Progenitor cell of endocrine pancreas (in vitro differentiated cells): ENCODE measurements around the gene CCL3. TPM values are rescaled to one million over a fixed set of nuclear protein-coding genes. Genes with fewer than 3 reads are reported as not detected.
"Not testable (repeated sequence)": the region's sequence is repeated elsewhere in the genome, so short reads cannot be mapped to it uniquely, and the experiment has no call there.

ENCODE experiments used
- DNase-seq: peaks from one replicate; pipeline ENCODE4 v3.0.0; 2021; ENCODE audit warnings: low spot score; ENCODE audit not compliant: unreplicated experiment
- H3K27ac Mint-ChIP-seq: 2 replicates; pipeline ENCODE4 v1.8.0; 2021; ENCODE audit warnings: mild to moderate bottlenecking, moderate library complexity, mixed read lengths
- H3K27me3 Mint-ChIP-seq: 2 replicates; pipeline ENCODE4 v1.8.0; 2021; ENCODE audit warnings: mixed read lengths
- H3K36me3 Mint-ChIP-seq: 2 replicates; pipeline ENCODE4 v1.8.0; 2022; ENCODE audit warnings: mixed read lengths; ENCODE audit not compliant: insufficient read depth
- H3K4me1 Mint-ChIP-seq: 2 replicates; pipeline ENCODE4 v1.8.0; 2021; ENCODE audit warnings: low read depth, mixed read lengths
- H3K4me3 Mint-ChIP-seq: 2 replicates; pipeline ENCODE4 v1.8.0; 2021; ENCODE audit warnings: low read depth, mild to moderate bottlenecking, moderate library complexity, mixed read lengths
- H3K9me3 Mint-ChIP-seq: 2 replicates; pipeline ENCODE4 v1.8.0; 2021; ENCODE audit warnings: low read depth, mixed read lengths
- total RNA-seq: library from RNA; stranded (reverse); gene quantifications from 2 replicates; pipeline ENCODE4 v1.2.1, GENCODE V29; 2021
- TF ChIP-seq, protein P1 (sequence below): fragments of 200-600 bp; sonication (generic); IDR thresholded peaks from one replicate; pipeline ENCODE4 v1.5.0; 2021; ENCODE audit warnings: antibody characterized with exemption, mild to moderate bottlenecking; ENCODE audit not compliant: unreplicated experiment

The CCL3 gene
- total RNA-seq, 1 donor from 2014 or later, result not detected

DNA sequence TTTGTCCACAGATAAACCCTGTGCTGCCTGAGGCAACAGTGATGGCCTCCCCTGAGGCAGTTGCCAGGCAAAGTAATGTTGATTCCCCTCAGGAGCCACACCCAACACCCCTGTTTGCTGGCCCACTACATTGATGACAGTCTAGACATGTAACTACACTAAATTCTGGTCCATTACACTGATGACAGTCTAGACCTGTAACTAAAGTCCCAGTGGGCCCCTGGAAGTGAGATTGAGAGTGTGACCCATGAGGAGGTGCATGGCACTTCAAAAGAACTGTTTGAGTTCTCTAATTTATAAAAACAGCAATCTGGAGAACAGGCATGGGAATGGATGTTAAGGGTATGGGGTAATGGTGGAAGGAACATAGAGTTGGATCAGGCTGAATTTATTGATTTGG, 22.6 kb upstream of the CCL3 start:
- TF ChIP-seq, protein P1, sequence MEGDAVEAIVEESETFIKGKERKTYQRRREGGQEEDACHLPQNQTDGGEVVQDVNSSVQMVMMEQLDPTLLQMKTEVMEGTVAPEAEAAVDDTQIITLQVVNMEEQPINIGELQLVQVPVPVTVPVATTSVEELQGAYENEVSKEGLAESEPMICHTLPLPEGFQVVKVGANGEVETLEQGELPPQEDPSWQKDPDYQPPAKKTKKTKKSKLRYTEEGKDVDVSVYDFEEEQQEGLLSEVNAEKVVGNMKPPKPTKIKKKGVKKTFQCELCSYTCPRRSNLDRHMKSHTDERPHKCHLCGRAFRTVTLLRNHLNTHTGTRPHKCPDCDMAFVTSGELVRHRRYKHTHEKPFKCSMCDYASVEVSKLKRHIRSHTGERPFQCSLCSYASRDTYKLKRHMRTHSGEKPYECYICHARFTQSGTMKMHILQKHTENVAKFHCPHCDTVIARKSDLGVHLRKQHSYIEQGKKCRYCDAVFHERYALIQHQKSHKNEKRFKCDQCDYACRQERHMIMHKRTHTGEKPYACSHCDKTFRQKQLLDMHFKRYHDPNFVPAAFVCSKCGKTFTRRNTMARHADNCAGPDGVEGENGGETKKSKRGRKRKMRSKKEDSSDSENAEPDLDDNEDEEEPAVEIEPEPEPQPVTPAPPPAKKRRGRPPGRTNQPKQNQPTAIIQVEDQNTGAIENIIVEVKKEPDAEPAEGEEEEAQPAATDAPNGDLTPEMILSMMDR, result no peak
- H3K9me3 Mint-ChIP-seq, result peaks cover 11% of the 10 kb centered on the region
- DNase-seq, result no peak
- peaks cover 2% of the 10 kb centered on the region for H3K4me1 Mint-ChIP-seq
- H3K4me3 Mint-ChIP-seq, result no peak overlapping the region
- H3K36me3 Mint-ChIP-seq, result no peaks in the 10 kb centered on the region
- H3K27ac Mint-ChIP-seq, result no peak overlapping the region
- H3K27me3 Mint-ChIP-seq, result no peaks in the 10 kb centered on the region

DNA sequence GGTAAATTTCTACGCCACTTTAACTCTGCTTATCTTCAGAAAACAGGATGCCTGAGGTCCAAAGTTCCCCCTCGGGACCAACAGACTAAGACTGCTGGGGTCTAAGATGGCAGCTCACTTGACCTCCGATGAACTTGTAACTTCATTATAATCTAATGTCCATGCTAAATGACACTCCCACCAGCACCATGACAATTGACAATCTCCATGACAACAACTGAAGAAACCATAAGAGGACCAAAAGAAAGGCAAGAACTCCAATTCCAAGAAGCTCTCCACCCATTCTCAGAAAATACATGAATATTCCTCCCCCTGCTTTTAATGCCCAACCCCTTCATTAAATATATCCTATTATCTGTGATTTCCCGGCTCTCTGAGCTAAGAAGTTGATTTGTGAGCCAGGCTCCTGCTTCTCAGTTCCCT, 21.1 kb upstream of the CCL3 start:
- Mint-ChIP-seq H3K9me3 (peaks cover 11% of the 10 kb centered on the region), H3K27me3 (peaks cover 5% of the 10 kb centered on the region), H3K4me3 (no peak overlapping the region), H3K27ac (no peak overlapping the region), H3K36me3 (no peaks in the 10 kb centered on the region), H3K4me1 (peaks cover 2% of the 10 kb centered on the region)
- DNase-seq, result no peak
- TF ChIP-seq, protein P1, result no peak

DNA sequence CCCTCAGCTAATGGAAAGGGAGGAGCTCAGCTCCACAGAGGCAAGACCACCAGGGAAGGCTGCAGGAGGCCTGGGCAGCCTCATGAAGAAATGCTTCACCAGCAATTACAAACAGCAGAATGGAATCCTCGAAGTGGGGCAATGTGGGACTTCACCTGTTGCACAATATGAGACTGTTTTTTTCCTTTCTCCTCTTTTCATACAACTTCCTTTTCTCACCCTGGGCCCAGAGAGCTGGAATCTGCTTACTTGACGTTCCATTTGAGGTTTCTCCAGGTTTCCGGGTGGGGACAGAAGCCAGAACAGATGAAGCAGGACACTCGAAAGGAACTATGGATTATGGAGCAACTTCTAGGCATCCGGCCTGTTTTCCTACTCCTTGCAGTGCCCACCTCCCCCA, 18.3 kb upstream of the CCL3 start:
- H3K4me3 Mint-ChIP-seq, H3K4me1 Mint-ChIP-seq, DNase-seq, H3K36me3 Mint-ChIP-seq, H3K27ac Mint-ChIP-seq: not testable (repeated sequence)
- peaks cover 11% of the 10 kb centered on the region for H3K9me3 Mint-ChIP-seq
- peaks cover 20% of the 10 kb centered on the region for H3K27me3 Mint-ChIP-seq

DNA sequence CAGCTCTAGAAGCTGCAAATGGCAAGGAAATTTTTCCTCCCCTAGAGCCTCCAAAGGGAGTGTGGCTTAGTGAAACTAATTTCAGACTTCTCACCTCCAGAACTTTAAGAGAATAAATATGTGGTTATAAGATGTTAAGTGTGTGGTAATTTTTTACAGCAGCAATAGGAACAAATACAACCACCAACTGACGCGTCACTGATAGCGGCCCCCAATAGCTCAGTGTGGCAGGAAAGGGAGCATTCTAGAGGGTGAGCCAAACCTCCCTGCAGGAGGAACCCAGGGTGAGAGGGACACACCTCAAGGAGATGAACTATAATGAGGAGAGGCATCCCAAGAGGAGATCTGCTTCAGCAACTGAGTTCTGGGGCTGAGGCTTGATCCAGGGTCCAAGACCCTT, 17.7 kb upstream of the CCL3 start:
- DNase-seq, result no peak
- TF ChIP-seq, protein P1, result no peak
- Mint-ChIP-seq H3K27me3 (peaks cover 20% of the 10 kb centered on the region), H3K36me3 (no peaks in the 10 kb centered on the region), H3K4me3 (no peak overlapping the region), H3K4me1 (peaks cover 4% of the 10 kb centered on the region), H3K9me3 (peaks cover 9% of the 10 kb centered on the region), H3K27ac (no peak overlapping the region)

DNA sequence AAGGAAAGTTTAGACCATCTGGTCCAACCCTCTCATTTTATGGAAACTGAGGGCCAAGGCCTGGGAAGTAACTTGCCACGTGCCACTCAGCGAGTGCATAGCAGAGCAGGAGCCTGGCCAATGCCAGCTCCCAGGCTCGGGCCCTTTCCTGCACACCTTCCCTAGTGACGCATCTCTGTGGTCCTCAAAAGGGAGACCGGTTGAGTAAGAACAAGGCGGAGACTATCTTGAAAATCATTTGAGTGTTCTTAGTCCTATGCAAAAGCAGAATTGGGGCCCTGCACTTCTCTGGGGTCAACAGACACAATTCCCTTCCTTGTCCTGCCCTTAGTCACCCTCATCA, 16.5 kb upstream of the CCL3 start:
- H3K27ac Mint-ChIP-seq, result no peak overlapping the region
- H3K36me3 Mint-ChIP-seq, result no peaks in the 10 kb centered on the region
- H3K4me3 Mint-ChIP-seq, result no peak overlapping the region
- TF ChIP-seq, protein P1, result no peak
- H3K27me3 Mint-ChIP-seq, result peaks cover 20% of the 10 kb centered on the region
- peaks cover 4% of the 10 kb centered on the region for H3K9me3 Mint-ChIP-seq
- H3K4me1 Mint-ChIP-seq, result peaks cover 4% of the 10 kb centered on the region
- no peak for DNase-seq

DNA sequence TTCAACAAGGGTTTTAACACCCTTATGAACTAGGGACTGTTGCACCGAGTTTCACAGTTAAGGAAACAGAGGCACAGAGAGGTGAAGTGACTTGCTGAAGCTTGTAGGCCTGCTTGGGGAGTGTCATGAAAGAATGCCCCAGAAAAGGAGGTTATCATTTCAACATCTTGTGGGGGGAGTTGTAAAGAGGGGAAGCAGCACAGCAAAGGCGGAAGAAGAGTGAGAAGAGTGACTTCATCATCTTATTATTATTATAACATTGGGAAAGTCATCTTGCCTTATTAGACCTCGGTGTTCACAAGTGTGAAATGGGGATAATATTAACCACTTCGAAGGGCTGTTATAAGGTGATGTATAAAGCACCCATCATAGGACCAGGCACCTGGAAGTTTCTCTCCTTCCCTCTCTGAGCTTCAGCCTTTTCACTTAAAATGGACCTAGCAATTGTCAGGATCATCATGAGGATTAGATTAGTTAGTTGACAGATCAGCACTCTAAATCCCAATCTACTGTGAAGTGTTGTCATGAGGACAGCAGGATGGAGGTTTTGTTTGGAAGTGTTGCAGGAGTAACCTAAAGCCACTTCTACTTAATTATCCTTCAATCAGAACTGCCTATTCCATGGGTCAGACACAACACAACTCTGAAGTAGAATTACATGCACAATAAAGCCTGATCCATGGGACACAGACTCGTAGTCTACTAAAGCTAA, 16.0 kb upstream of the CCL3 start:
- peaks cover 2% of the 10 kb centered on the region for H3K4me1 Mint-ChIP-seq
- peaks cover 20% of the 10 kb centered on the region for H3K27me3 Mint-ChIP-seq
- DNase-seq, result no peak
- H3K4me3 Mint-ChIP-seq, result no peak overlapping the region
- H3K9me3 Mint-ChIP-seq, result peaks cover under 1% of the 10 kb centered on the region
- H3K36me3 Mint-ChIP-seq, result no peaks in the 10 kb centered on the region
- TF ChIP-seq, protein P1, result no peak
- H3K27ac Mint-ChIP-seq, result no peak overlapping the region
